Nephron (organoid): ENCODE results near the gene HVCN1.
A peak's percentile ranks its signal among the peaks of the same experiment; 100 is the strongest.

Source experiments
- H3K27ac Mint-ChIP-seq, 3 experiments: 2 replicates each; pipeline ENCODE4 v1.8.0; 2020; ENCODE audit warnings: mixed read lengths in 3 of 3, mild to moderate bottlenecking in 2 of 3, moderate library complexity in 1 of 3
- H3K27me3 Mint-ChIP-seq: 2 replicates; pipeline ENCODE4 v1.8.0; 2021; ENCODE audit warnings: low read depth, mild to moderate bottlenecking, moderate library complexity, mixed read lengths
- H3K36me3 Mint-ChIP-seq: 2 replicates; pipeline ENCODE4 v1.8.0; 2020; ENCODE audit warnings: low read depth, mixed read lengths
- H3K4me1 Mint-ChIP-seq: 2 replicates; pipeline ENCODE4 v1.8.0; 2020; ENCODE audit warnings: mixed read lengths
- H3K4me3 Mint-ChIP-seq, 3 experiments: 2 replicates each; pipeline ENCODE4 v1.8.0; 2020; ENCODE audit warnings: mild to moderate bottlenecking in 3 of 3, mixed read lengths in 3 of 3, moderate library complexity in 2 of 3
- H3K9me3 Mint-ChIP-seq: 2 replicates; pipeline ENCODE4 v1.8.0; 2020; ENCODE audit warnings: mixed read lengths
- CTCF ChIP-seq, 3 experiments: fragments of 200-600 bp; sonication (generic); IDR thresholded peaks; one replicate each; pipeline ENCODE4 v1.5.0; 2021; ENCODE audit warnings: antibody characterized with exemption in 3 of 3; ENCODE audit not compliant: unreplicated experiment in 3 of 3

HVCN1 gene

GRCh38 chr12:110689281-110690126 lies 589 bp upstream of the HVCN1 start:
- no peak for TF ChIP-seq CTCF (IDR thresholded peaks at IDR 0.05; ENCODE audit: unreplicated experiment in 3 of 3)
- H3K36me3 Mint-ChIP-seq = peaks cover 11% of the 10 kb centered on the region
- peaks cover 10% of the 10 kb centered on the region for H3K4me1 Mint-ChIP-seq
- H3K4me3 Mint-ChIP-seq = peak overlapping the region; percentile 84 to 91 (median 91)
- H3K27me3 Mint-ChIP-seq = peaks cover 20% of the 10 kb centered on the region
- peaks cover 10% of the 10 kb centered on the region for H3K9me3 Mint-ChIP-seq
- peak overlapping the region; percentile 80 to 90 (median 88) for H3K27ac Mint-ChIP-seq

GRCh38 chr12:110687396-110688169 lies 1.3 kb downstream of the HVCN1 start:
- H3K4me1 Mint-ChIP-seq = peaks cover 10% of the 10 kb centered on the region
- H3K9me3 Mint-ChIP-seq = peaks cover 13% of the 10 kb centered on the region
- H3K27me3 Mint-ChIP-seq = peaks cover 20% of the 10 kb centered on the region
- peak overlapping the region in 2 of 3 experiments; percentile 8 for H3K27ac Mint-ChIP-seq
- no peak for TF ChIP-seq CTCF (IDR thresholded peaks at IDR 0.05; ENCODE audit: unreplicated experiment in 3 of 3)
- peaks cover 19% of the 10 kb centered on the region for H3K36me3 Mint-ChIP-seq
- H3K4me3 Mint-ChIP-seq = peak overlapping the region; percentile 72 to 85 (median 76)

- Mint-ChIP-seq H3K9me3 (peaks cover 13% of the 10 kb centered on the region), H3K4me1 (peaks cover 10% of the 10 kb centered on the region), H3K4me3 (peak overlapping the region; percentile 72 to 85 (median 76)), H3K27me3 (peaks cover 20% of the 10 kb centered on the region), H3K36me3 (peaks cover 19% of the 10 kb centered on the region), H3K27ac (peak overlapping the region in 2 of 3 experiments; percentile 8 to 39)
- TF ChIP-seq CTCF (IDR thresholded peaks at IDR 0.05; ENCODE audit: unreplicated experiment in 3 of 3) = no peak
These were observed 2.5 kb downstream of the HVCN1 start for GRCh38 chr12:110686294-110686903.

- TF ChIP-seq CTCF (IDR thresholded peaks at IDR 0.05; ENCODE audit: unreplicated experiment in 3 of 3) = no peak
- H3K9me3 Mint-ChIP-seq = peaks cover 13% of the 10 kb centered on the region
- peaks cover under 1% of the 10 kb centered on the region for H3K4me1 Mint-ChIP-seq
- peak overlapping the region in 1 of 3 experiments; percentile 17 for H3K4me3 Mint-ChIP-seq
- H3K27ac Mint-ChIP-seq = peak overlapping the region in 1 of 3 experiments; percentile 32
- peaks cover 19% of the 10 kb centered on the region for H3K36me3 Mint-ChIP-seq
- H3K27me3 Mint-ChIP-seq = peaks cover 9% of the 10 kb centered on the region
These were observed 4.5 kb downstream of the HVCN1 start for GRCh38 chr12:110684312-110684836.

GRCh38 chr12:110683888-110684287 lies 5.0 kb downstream of the HVCN1 start:
- no peak overlapping the region for H3K4me3 Mint-ChIP-seq
- H3K9me3 Mint-ChIP-seq = peaks cover 13% of the 10 kb centered on the region
- peaks cover 9% of the 10 kb centered on the region for H3K27me3 Mint-ChIP-seq
- no peaks in the 10 kb centered on the region for H3K4me1 Mint-ChIP-seq
- TF ChIP-seq CTCF (IDR thresholded peaks at IDR 0.05; ENCODE audit: unreplicated experiment in 3 of 3) = no peak
- H3K27ac Mint-ChIP-seq = no peak overlapping the region
- peaks cover 19% of the 10 kb centered on the region for H3K36me3 Mint-ChIP-seq
